ENCODE results near the gene HJURP.

Gene HJURP

DNA sequence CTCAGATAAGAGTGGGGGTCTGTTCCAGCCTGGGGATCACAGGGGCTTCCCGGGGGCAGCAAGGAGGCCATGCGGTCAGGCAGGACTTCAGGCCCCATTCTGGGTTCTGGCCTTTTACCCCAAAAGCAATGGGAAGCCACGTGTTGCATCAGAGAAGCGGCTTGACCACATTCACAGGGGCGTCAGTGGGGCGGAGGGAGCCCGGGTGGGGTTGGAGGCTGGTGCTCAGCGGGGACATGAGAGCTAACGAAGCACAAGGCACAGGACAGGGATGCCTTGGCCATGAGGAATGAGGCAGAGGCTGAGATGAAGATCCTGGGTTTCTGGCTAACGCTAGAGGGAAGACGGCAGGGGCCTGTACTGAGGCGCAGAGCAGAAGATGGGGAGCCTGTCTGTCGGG, 6.1 kb downstream of the HJURP start:
- DNase-seq, result no peak

GRCh38 chr2:233847248-233847898, 7.0 kb downstream of the HJURP start:
- no peak for DNase-seq

DNA sequence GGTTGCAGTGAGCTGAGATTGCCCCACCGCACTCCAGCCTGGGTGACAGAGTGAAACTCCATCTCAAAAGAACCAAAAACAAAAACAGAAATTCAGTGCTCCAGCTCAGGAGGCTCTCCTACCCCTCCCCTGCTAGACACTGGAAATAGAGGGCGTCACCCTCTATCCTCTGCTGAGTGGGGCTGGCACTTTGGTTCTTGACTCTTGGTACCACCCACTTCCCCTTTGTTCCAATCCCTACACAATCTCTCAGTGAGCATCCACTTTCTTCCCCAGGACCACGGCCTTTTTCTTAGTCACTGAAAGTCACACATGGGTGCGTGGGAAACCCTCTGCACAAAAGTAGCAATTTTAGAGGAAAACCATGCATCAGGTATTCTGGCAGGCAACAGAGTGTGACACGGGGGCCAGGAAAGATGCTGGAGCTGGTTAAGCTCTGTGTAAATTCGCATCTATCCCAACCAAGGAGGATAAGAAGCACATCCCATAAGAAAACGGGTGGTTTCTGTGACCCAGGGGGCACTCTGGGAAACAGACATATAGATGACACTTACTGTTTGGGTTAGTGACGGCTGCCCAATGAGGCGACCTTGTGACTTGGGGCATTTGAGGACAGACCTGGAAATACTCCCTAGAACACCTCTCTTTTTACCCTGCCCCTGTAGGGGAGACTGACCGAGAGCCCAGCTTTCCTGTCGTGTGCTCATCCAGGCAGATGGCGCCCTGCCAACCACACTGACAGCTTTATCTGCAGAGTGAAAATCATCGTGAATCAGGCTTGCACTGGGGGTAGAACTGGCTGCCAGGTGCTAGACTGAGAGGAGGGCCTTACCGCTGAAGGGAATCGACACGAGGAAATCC, 7.7 kb downstream of the HJURP start:
- DNase-seq, result no peak

- DNase-seq, result no peak
These were observed 8.9 kb downstream of the HJURP start for GRCh38 chr2:233845301-233846060.

GRCh38 chr2:233844836-233845235, 9.5 kb downstream of the HJURP start:
- DNase-seq, result no peak

- DNase-seq, result no peak
These were observed 10.1 kb downstream of the HJURP start for GRCh38 chr2:233844064-233844807.

DNA sequence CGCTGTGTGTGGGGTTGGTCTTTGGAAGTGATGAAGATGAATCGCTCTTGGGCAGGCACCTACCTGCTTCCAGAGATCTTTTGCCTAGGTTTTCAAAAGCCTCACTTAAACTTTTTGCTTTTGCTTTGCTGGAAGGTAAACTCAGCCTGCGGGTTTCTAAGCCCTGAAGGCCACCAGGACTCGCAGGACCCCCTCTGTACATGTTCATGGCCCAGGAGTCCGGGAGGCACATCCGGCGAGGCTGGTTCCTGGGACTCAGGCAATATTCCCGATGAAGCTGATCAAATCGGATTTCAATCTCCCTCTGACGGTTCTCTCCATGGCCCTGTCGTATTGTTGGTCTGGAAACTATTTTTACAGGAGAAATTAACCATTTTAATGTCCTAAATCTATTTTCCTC, 13.2 kb downstream of the HJURP start:
- DNase-seq, result no peak

DNA sequence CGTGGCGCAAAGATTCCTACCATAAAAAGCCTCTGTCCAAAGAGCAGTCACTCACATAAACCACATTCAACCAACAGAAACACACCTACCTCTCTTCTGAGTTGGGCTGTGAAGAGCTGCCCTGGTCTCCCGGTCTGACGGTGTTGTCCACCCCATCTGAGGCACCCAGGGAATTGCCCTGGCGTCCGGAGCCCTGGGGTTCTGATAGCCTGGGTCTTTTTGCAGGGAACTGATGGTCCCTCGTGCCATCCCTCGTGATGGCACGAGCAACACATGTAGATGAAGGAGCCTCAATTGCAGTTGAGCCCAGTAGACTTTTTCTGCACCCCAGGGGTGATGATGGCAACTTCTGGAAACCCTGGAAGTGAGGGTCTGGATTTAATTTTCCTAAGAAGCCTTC, 13.8 kb downstream of the HJURP start:
- no peak for DNase-seq

DNA sequence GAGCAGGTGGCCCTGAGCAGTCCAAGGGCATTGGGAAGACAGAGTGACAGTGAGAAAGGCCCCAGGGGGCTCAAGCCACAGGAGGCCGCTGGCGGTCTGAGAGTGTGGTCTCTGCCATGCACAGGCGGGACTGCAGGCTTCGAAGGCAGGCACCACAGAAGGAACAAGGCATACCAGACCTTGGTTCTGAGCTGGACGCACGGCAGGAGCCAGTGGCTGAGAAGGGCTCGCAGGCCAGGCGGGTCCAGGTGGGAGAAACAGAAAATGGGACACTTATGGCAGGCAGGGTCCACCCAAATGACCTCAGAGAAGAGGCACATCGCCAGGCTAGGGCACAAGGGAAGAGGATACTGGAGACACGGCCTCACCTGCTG, 14.9 kb downstream of the HJURP start:
- no peak for DNase-seq

DNA sequence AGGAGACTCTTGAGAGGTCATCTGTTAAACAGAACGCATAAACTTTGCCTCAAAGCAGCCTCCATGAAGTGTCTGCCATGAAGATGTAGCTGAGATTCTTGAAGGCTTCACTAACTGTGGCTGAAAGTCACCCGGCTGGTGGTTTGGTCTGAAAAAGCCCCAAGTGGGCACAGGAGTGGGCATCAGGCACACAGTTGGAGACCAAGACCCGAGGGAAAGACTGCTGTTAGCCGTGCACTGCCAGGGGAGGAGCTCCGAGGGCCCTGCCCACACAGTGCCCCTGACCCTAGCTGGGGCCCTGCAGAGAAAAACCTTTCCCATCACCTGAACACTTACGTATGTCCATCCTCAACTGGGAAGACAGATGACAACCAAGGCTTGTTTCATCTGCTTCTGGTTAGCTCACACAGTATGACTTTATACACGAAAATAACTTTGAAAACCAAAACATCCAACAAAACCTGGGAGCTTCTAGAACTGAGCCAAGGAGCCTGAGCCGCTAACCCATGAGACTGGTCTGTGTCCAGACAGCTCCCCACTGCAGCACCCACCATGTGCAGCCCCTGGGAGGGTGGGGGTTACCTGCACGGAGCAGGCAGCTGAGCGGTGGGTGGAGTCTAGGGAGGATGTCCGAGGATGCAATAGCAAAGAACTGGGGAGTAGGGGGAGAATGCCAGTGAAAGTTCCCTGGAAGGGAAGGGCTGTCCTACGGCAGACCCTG, 15.4 kb downstream of the HJURP start:
- no peak for DNase-seq

- no peak for DNase-seq
These were observed 16.1 kb downstream of the HJURP start for GRCh38 chr2:233838251-233838650.

- no peak for DNase-seq
These were observed 16.6 kb downstream of the HJURP start for GRCh38 chr2:233837694-233838229.

GRCh38 chr2:233836359-233836758, 18.0 kb downstream of the HJURP start:
- no peak for DNase-seq

DNA sequence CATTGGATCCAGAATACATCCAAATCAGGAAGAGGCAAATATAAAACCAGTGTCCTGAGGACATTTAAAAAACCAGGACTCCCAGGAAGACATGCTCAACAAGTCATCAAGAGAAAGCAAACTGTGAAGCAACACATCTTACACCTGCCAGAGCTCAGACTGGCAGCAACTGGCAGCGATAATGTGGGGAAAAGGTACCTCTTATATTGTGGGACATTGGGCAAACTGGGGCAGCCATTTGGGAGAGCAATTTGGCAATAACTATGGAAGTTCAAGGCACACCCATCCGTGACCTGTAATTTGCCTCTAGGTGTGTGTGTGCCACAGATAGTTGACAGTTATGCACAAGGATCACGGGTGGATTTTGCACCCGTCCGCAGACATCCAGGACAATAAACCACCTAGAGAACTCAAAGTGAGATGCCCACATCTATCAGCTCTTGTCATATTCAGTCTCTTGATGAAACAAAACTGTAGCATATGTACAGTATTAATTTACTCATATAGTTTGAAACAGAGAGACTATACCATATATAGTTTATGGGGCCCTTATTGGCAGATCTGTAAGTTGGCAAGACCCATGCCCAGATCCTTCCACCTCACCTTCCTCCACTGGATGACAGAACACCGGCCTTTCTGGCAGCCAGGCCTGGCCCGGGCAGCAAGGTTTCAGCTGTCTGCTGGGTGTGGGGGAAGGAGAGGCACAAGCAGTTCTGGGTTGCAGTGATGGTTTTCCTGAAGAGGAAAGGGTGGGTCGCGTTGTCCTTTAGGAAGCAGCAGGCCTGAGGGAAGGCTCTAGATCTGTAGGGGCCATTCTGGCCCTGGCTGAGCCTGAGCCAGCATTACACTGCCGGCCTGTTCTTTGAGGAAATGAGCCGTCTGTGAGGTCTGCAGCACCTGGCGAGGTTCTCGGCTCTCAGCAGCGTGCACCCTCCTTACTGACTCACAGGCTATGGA, 18.8 kb downstream of the HJURP start:
- DNase-seq, result no peak

DNA sequence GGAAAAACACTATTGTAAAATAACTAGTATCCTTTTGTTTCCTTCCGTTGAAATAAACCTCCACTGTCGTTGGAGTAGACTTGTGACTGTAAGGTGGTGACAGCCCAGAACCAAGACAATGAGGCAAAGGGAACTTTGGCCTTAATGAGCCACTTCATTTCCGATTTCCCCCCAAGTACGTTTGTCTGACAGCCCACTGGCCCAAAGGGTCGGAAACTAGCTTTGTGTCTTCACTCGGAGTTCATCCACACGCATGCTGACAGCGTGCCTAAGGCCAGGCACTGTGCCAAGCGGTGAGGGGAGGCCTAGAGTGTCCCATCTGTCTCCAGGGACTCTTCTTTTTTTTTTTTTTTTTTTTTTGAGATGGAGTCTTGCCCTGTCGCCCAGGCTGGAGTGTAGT, 21.0 kb downstream of the HJURP start:
- DNase-seq, result no peak

DNA sequence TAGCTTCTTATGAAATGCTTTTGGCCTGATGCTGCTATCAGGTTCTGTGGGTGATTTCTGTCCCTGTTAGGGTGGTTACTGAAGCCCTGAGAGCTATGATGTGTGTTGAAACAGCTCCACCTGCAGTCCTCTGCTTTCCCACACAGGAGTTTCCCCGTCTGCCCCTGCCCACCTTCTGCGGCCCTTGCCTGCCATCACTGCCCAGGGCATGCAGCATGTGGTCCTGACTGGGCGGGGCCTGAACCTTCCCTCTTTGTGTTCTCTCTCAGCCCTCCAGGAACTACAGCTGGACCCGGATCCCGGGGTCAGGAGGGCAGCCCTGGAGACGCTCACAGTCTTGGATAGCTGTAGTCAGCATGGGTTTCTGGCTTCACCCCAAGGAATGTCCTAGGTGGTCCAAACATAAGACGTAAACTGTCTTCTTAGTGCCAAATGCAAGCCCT, 21.4 kb downstream of the HJURP start:
- DNase-seq, result peak; percentile 73

GRCh38 chr2:233832414-233832813, 21.9 kb downstream of the HJURP start:
- no peak for DNase-seq

DNA sequence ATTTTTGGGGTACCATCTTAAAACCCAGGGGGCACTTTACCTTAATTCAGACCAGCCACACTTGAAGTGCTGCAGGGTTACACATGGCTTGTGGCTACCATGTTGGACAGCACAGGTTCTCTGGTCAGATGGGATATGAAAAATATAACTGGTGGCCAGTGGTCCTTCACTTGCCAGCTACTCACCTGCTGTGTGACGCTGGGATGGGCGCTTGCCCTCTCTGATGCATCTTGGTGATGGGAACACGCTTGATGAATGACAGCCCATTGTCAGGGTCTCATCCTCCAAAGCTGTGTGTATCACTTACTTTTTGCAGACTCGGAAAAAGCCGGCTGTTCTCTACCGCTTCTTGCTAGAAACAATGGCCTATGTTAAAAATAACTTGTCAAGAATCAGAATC, 22.5 kb downstream of the HJURP start:
- DNase-seq, result no peak

- peak; percentile 32 for DNase-seq
These were observed 23.2 kb downstream of the HJURP start for GRCh38 chr2:233831011-233831721.
